Natural killer cell treated with Interleukin-12 subunit alpha and Interleukin-12 subunit beta and Interleukin-15 and Interleukin-18, amount 100 ng/mL, for 72 hours (primary cell): ENCODE data around the gene FRMD6. TPM values are rescaled to one million over a fixed set of nuclear protein-coding genes. Genes with fewer than 3 reads are reported as not detected.

ENCODE experiments used
- ATAC-seq, 2 donors: fragments of 150-1000 bp; cut with Tn5 transposase in 1 of 2; sonication (Bioruptor Pico), chemical (Tn5 transposase) in 1 of 2; 2 replicates each; pipeline ENCODE4 v1.10.0; 2021
- DNase-seq: peaks from one replicate; pipeline ENCODE4 v3.0.0; 2022; ENCODE audit warnings: low spot score
- H3K27ac Mint-ChIP-seq, 2 donors: 1 replicate in 1 of 2; 2 replicates in 1 of 2; pipeline ENCODE4 v1.8.0; 2022; ENCODE audit warnings: mixed read lengths in 2 of 2, mild to moderate bottlenecking in 1 of 2, moderate library complexity in 1 of 2
- H3K27me3 Mint-ChIP-seq, 2 donors: 1 replicate in 1 of 2; 2 replicates in 1 of 2; pipeline ENCODE4 v1.8.0; 2022; ENCODE audit warnings: mixed read lengths in 2 of 2
- H3K36me3 Mint-ChIP-seq: one replicate; pipeline ENCODE4 v1.8.0; 2022; ENCODE audit warnings: mixed read lengths
- H3K4me1 Mint-ChIP-seq, 2 donors: 1 replicate in 1 of 2; 2 replicates in 1 of 2; pipeline ENCODE4 v1.8.0; 2022; ENCODE audit warnings: low read depth in 2 of 2, mixed read lengths in 2 of 2, mild to moderate bottlenecking in 1 of 2
- H3K4me3 Mint-ChIP-seq: one replicate; pipeline ENCODE4 v1.8.0; 2022; ENCODE audit warnings: mixed read lengths
- H3K9me3 Mint-ChIP-seq: 2 replicates; pipeline ENCODE4 v1.8.0; 2022; ENCODE audit warnings: mixed read lengths
- total RNA-seq, 2 donors: library from RNA; stranded (reverse); gene quantifications; one replicate each; pipeline ENCODE4 v1.2.3, GENCODE V29; 2022

Gene FRMD6
- total RNA-seq: 1 to 10 TPM; 2.5 to 3.0 TPM

GRCh38 chr14:51651388-51652167 lies at the start of gene FRMD6:
Gene FRMD6, plus strand, starts transcription at chr14:51651910. Its CDS starts 37,927 bp downstream, at chr14:51689837.
- Mint-ChIP-seq H3K4me3 (peak within 1 kb of the TSS; percentile 74), H3K27me3 (peaks cover 16 to 30% of the 10 kb centered on the region in 2 donors), H3K9me3 (no peaks in the 10 kb centered on the region), H3K36me3 (no peaks in the 10 kb centered on the region), H3K27ac (peak within 1 kb of the TSS; percentile 43 to 64), H3K4me1 (peaks cover 13 to 15% of the 10 kb centered on the region in 2 donors)
- DNase-seq (peak; percentile 85), ATAC-seq (peak; percentile 93 to 95)

GRCh38 chr14:51602310-51602709 lies 49.4 kb upstream of the FRMD6 start:
- Mint-ChIP-seq H3K27ac (no peak overlapping the region), H3K9me3 (no peaks in the 10 kb centered on the region), H3K36me3 (no peaks in the 10 kb centered on the region), H3K27me3 (peaks cover 13 to 31% of the 10 kb centered on the region in 2 donors), H3K4me1 (peaks cover 4 to 17% of the 10 kb centered on the region in 2 donors), H3K4me3 (no peak overlapping the region)
- ATAC-seq (no peak), DNase-seq (no peak)

- peaks cover 0 to 13% of the 10 kb centered on the region in 2 donors for H3K4me1 Mint-ChIP-seq
These were observed 48.2 kb upstream of the FRMD6 start for GRCh38 chr14:51603495-51603894.

GRCh38 chr14:51604073-51604472 lies 47.6 kb upstream of the FRMD6 start:
- no peaks in the 10 kb centered on the region for H3K9me3 Mint-ChIP-seq
- peaks cover 17 to 40% of the 10 kb centered on the region in 2 donors for H3K27me3 Mint-ChIP-seq
- DNase-seq (no peak), ATAC-seq (no peak)
- no peak overlapping the region for H3K4me3 Mint-ChIP-seq
- H3K27ac Mint-ChIP-seq: no peak overlapping the region
- peaks cover 0 to 13% of the 10 kb centered on the region in 2 donors for H3K4me1 Mint-ChIP-seq
- H3K36me3 Mint-ChIP-seq: no peaks in the 10 kb centered on the region

More at GRCh38 chr14:51603495-51603894, 48.2 kb upstream of the FRMD6 start:
- Mint-ChIP-seq H3K4me3 (no peak overlapping the region), H3K36me3 (no peaks in the 10 kb centered on the region), H3K27ac (no peak overlapping the region), H3K9me3 (no peaks in the 10 kb centered on the region), H3K27me3 (peaks cover 14 to 34% of the 10 kb centered on the region in 2 donors)
- ATAC-seq (no peak), DNase-seq (no peak)

- peaks cover 0 to 13% of the 10 kb centered on the region in 2 donors for H3K4me1 Mint-ChIP-seq
- H3K9me3 Mint-ChIP-seq: no peaks in the 10 kb centered on the region
- no peaks in the 10 kb centered on the region for H3K36me3 Mint-ChIP-seq
- H3K4me3 Mint-ChIP-seq: no peak overlapping the region
- no peak for ATAC-seq
- H3K27me3 Mint-ChIP-seq: peaks cover 17 to 46% of the 10 kb centered on the region in 2 donors
- no peak for DNase-seq
- H3K27ac Mint-ChIP-seq: no peak overlapping the region
These were observed 46.1 kb upstream of the FRMD6 start for GRCh38 chr14:51605575-51605974.

- DNase-seq (no peak), ATAC-seq (no peak)
- Mint-ChIP-seq H3K4me1 (peaks cover 0 to 13% of the 10 kb centered on the region in 2 donors), H3K9me3 (no peaks in the 10 kb centered on the region), H3K27ac (no peak overlapping the region), H3K36me3 (no peaks in the 10 kb centered on the region), H3K4me3 (no peak overlapping the region), H3K27me3 (peaks cover 18 to 38% of the 10 kb centered on the region in 2 donors)
These were observed 44.0 kb upstream of the FRMD6 start for GRCh38 chr14:51607711-51608110.

- Mint-ChIP-seq H3K27me3 (peaks cover 20 to 41% of the 10 kb centered on the region in 2 donors), H3K27ac (no peak overlapping the region), H3K9me3 (no peaks in the 10 kb centered on the region), H3K4me3 (no peak overlapping the region), H3K4me1 (peaks cover 0 to 13% of the 10 kb centered on the region in 2 donors), H3K36me3 (no peaks in the 10 kb centered on the region)
- no peak for ATAC-seq
- no peak for DNase-seq
These were observed 42.3 kb upstream of the FRMD6 start for GRCh38 chr14:51609251-51609954.

GRCh38 chr14:51609955-51610283 lies 41.8 kb upstream of the FRMD6 start:
- Mint-ChIP-seq H3K27ac (no peak overlapping the region), H3K4me3 (no peak overlapping the region), H3K9me3 (no peaks in the 10 kb centered on the region), H3K27me3 (peaks cover 20 to 37% of the 10 kb centered on the region in 2 donors), H3K36me3 (no peaks in the 10 kb centered on the region), H3K4me1 (peaks cover 0 to 13% of the 10 kb centered on the region in 2 donors)
- ATAC-seq (no peak), DNase-seq (no peak)

- H3K4me3 Mint-ChIP-seq: no peak overlapping the region
- no peak for ATAC-seq
These were observed 40.9 kb upstream of the FRMD6 start for GRCh38 chr14:51610771-51611170.

GRCh38 chr14:51612449-51612848 lies 39.3 kb upstream of the FRMD6 start:
- no peak for ATAC-seq
- Mint-ChIP-seq H3K9me3 (no peaks in the 10 kb centered on the region), H3K36me3 (no peaks in the 10 kb centered on the region), H3K4me3 (no peak overlapping the region), H3K27ac (no peak overlapping the region), H3K27me3 (peaks cover 33 to 45% of the 10 kb centered on the region in 2 donors), H3K4me1 (no peaks in the 10 kb centered on the region)
- DNase-seq: no peak

More at GRCh38 chr14:51610771-51611170, 40.9 kb upstream of the FRMD6 start:
- H3K27me3 Mint-ChIP-seq: peaks cover 24 to 39% of the 10 kb centered on the region in 2 donors
- no peaks in the 10 kb centered on the region for H3K36me3 Mint-ChIP-seq
- no peak overlapping the region for H3K27ac Mint-ChIP-seq
- no peaks in the 10 kb centered on the region for H3K9me3 Mint-ChIP-seq
- no peak for DNase-seq
- H3K4me1 Mint-ChIP-seq: peaks cover 0 to 7% of the 10 kb centered on the region in 2 donors

GRCh38 chr14:51613416-51613815 lies 38.3 kb upstream of the FRMD6 start:
- no peak for ATAC-seq
- no peak overlapping the region for H3K4me3 Mint-ChIP-seq
- no peaks in the 10 kb centered on the region for H3K36me3 Mint-ChIP-seq
- no peaks in the 10 kb centered on the region for H3K4me1 Mint-ChIP-seq
- H3K27me3 Mint-ChIP-seq: peaks cover 37 to 48% of the 10 kb centered on the region in 2 donors
- no peak for DNase-seq
- no peaks in the 10 kb centered on the region for H3K9me3 Mint-ChIP-seq
- H3K27ac Mint-ChIP-seq: no peak overlapping the region

- H3K9me3 Mint-ChIP-seq: no peaks in the 10 kb centered on the region
- ATAC-seq (no peak), DNase-seq (no peak)
- no peaks in the 10 kb centered on the region for H3K4me1 Mint-ChIP-seq
- H3K36me3 Mint-ChIP-seq: no peaks in the 10 kb centered on the region
- H3K4me3 Mint-ChIP-seq: no peak overlapping the region
- no peak overlapping the region for H3K27ac Mint-ChIP-seq
- H3K27me3 Mint-ChIP-seq: peaks cover 31 to 37% of the 10 kb centered on the region in 2 donors
These were observed 37.0 kb upstream of the FRMD6 start for GRCh38 chr14:51614707-51615106.

- Mint-ChIP-seq H3K9me3 (no peaks in the 10 kb centered on the region), H3K36me3 (no peaks in the 10 kb centered on the region)
- ATAC-seq: no peak
These were observed 35.5 kb upstream of the FRMD6 start for GRCh38 chr14:51616256-51616655.

More at GRCh38 chr14:51616256-51616655, 35.5 kb upstream of the FRMD6 start:
- Mint-ChIP-seq H3K27me3 (peaks cover 31 to 37% of the 10 kb centered on the region in 2 donors), H3K4me3 (no peak overlapping the region), H3K4me1 (no peaks in the 10 kb centered on the region), H3K27ac (no peak overlapping the region)
- DNase-seq: no peak
